ENCODE results near the gene TRMT44.

The TRMT44 gene

DNA sequence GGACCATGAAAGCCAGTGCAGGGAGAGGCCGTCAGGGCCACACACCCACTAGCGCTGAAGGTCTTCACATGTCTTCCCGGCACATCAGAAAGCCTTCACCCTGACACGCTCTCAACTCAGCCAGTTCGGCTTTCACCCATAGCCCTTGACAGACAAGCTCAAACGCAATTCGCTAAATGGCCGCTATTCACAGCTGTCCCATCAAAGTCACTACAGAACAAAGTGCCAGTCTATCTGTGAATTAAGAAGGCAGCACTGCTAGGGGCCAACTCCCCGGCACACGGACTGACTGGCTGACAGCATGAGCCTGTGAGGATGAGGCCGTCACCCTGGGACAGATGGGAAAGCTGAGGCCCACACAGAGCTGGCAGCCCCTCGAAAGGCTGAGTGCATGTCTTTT, 45.8 kb upstream of the TRMT44 start (continued):
- TF ChIP-seq, protein P1, sequence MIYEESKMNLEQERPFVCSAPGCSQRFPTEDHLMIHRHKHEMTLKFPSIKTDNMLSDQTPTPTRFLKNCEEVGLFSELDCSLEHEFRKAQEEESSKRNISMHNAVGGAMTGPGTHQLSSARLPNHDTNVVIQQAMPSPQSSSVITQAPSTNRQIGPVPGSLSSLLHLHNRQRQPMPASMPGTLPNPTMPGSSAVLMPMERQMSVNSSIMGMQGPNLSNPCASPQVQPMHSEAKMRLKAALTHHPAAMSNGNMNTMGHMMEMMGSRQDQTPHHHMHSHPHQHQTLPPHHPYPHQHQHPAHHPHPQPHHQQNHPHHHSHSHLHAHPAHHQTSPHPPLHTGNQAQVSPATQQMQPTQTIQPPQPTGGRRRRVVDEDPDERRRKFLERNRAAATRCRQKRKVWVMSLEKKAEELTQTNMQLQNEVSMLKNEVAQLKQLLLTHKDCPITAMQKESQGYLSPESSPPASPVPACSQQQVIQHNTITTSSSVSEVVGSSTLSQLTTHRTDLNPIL (CRISPR knock-in tag; IDR thresholded peaks at IDR 0.05; ENCODE audit: low read depth): no peak
- TF ChIP-seq BACH2 (CRISPR knock-in tag; IDR thresholded peaks at IDR 0.05; ENCODE audit: borderline replicate concordance): no peak

DNA sequence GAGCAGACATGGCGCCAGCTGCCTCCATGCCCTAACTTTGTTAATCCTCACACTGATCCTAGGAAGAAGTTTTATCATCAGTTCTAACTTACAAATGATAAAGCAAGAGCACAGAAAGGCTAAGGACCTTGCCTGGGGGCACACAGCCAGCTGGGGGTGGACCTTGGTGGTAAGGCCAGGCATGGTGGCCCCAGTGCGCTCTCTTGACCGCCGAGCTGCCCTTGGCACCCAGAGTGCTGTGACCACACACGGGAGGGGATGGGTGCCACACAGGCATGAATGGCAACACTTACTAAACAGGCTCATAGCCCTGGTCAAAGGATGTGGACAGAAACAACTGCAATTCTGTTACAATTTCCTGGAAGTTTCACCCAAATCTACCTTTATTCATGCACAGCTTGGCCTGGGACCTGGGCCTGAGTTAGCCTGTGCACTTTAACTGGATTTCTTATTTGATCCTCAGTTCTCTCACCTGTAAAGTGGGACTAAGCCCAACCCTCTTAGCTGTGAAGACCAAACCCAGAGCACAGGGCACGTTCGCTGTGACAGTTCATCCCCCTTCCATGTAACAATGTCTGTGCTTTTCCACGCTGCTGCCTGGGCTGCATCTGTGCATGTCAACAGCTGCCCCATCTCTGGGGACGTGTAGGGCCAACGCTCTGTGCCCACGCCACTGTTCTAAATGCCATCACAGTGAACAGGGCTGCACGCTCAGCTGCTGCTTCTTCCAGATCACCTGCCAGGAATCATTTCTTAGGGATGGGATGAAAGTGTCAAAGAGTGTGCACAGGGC, 44.9 kb upstream of the TRMT44 start:
- no peak for ATAC-seq
- TF ChIP-seq ARNTL (CRISPR knock-in tag; IDR thresholded peaks at IDR 0.05; ENCODE audit: borderline replicate concordance, low read depth): no peak
- TF ChIP-seq ZFP30 (CRISPR knock-in tag; IDR thresholded peaks at IDR 0.05): no peak
- no peak for TF ChIP-seq ZC3H10 (CRISPR knock-in tag; IDR thresholded peaks at IDR 0.05)
- TF ChIP-seq, protein P2, sequence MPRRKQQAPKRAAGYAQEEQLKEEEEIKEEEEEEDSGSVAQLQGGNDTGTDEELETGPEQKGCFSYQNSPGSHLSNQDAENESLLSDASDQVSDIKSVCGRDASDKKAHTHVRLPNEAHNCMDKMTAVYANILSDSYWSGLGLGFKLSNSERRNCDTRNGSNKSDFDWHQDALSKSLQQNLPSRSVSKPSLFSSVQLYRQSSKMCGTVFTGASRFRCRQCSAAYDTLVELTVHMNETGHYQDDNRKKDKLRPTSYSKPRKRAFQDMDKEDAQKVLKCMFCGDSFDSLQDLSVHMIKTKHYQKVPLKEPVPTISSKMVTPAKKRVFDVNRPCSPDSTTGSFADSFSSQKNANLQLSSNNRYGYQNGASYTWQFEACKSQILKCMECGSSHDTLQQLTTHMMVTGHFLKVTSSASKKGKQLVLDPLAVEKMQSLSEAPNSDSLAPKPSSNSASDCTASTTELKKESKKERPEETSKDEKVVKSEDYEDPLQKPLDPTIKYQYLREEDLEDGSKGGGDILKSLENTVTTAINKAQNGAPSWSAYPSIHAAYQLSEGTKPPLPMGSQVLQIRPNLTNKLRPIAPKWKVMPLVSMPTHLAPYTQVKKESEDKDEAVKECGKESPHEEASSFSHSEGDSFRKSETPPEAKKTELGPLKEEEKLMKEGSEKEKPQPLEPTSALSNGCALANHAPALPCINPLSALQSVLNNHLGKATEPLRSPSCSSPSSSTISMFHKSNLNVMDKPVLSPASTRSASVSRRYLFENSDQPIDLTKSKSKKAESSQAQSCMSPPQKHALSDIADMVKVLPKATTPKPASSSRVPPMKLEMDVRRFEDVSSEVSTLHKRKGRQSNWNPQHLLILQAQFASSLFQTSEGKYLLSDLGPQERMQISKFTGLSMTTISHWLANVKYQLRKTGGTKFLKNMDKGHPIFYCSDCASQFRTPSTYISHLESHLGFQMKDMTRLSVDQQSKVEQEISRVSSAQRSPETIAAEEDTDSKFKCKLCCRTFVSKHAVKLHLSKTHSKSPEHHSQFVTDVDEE (CRISPR knock-in tag; IDR thresholded peaks at IDR 0.05): no peak
- no peak for TF ChIP-seq ZNF70 (CRISPR knock-in tag; IDR thresholded peaks at IDR 0.05)
- no peak for TF ChIP-seq TOX (CRISPR knock-in tag; IDR thresholded peaks at IDR 0.05; ENCODE audit: borderline replicate concordance)
- TF ChIP-seq BACH2 (CRISPR knock-in tag; IDR thresholded peaks at IDR 0.05; ENCODE audit: borderline replicate concordance): no peak
- TF ChIP-seq ISL1 (CRISPR knock-in tag; IDR thresholded peaks at IDR 0.05): no peak
- TF ChIP-seq, protein P3, sequence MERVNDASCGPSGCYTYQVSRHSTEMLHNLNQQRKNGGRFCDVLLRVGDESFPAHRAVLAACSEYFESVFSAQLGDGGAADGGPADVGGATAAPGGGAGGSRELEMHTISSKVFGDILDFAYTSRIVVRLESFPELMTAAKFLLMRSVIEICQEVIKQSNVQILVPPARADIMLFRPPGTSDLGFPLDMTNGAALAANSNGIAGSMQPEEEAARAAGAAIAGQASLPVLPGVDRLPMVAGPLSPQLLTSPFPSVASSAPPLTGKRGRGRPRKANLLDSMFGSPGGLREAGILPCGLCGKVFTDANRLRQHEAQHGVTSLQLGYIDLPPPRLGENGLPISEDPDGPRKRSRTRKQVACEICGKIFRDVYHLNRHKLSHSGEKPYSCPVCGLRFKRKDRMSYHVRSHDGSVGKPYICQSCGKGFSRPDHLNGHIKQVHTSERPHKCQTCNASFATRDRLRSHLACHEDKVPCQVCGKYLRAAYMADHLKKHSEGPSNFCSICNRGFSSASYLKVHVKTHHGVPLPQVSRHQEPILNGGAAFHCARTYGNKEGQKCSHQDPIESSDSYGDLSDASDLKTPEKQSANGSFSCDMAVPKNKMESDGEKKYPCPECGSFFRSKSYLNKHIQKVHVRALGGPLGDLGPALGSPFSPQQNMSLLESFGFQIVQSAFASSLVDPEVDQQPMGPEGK (CRISPR knock-in tag; IDR thresholded peaks at IDR 0.05; ENCODE audit: borderline replicate concordance): no peak
- no peak for TF ChIP-seq CSDC2 (CRISPR knock-in tag; IDR thresholded peaks at IDR 0.05)
- no peak for TF ChIP-seq ZNF8 (CRISPR knock-in tag; IDR thresholded peaks at IDR 0.05)
- no peak for TF ChIP-seq ZNF565 (CRISPR knock-in tag; conservative IDR thresholded peaks at IDR 0.05; ENCODE audit: low read depth)
- TF ChIP-seq, protein P4, sequence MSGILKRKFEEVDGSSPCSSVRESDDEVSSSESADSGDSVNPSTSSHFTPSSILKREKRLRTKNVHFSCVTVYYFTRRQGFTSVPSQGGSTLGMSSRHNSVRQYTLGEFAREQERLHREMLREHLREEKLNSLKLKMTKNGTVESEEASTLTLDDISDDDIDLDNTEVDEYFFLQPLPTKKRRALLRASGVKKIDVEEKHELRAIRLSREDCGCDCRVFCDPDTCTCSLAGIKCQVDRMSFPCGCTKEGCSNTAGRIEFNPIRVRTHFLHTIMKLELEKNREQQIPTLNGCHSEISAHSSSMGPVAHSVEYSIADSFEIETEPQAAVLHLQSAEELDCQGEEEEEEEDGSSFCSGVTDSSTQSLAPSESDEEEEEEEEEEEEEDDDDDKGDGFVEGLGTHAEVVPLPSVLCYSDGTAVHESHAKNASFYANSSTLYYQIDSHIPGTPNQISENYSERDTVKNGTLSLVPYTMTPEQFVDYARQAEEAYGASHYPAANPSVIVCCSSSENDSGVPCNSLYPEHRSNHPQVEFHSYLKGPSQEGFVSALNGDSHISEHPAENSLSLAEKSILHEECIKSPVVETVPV (CRISPR knock-in tag; IDR thresholded peaks at IDR 0.05): no peak
- no peak for TF ChIP-seq ZFP3 (CRISPR knock-in tag; IDR thresholded peaks at IDR 0.05)
- no peak for TF ChIP-seq OSR1 (CRISPR knock-in tag; IDR thresholded peaks at IDR 0.05)

DNA sequence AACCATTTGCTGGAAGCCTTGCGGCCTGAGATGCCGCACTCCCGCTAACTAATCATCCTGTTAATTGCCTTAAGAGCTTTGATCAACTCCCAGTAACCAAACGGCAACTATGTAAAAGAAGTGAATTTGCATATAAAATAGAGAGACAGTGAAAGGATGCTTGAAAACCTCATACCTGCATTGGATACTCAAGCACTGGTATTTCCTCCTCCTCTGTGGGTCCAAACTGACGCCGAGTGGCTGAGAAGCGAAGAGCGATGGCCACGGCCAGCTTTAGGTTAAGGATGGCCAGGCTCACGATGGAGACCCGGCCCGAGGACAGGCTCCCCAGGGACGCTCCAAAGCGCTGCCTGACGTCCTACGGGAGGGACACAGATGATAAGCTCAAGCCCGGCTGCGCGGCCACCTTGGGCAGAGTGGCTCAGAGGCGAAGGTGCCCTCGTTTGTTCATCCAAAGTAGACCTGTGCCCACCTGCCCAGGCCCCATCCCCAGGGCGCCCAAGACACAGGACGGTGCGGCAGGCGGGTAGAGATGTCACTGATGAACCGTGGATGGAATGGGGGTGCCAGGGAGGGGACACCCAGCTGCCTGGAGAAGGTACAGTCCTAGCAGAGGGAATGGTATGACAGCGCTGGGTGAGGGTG, 43.7 kb upstream of the TRMT44 start:
- ATAC-seq: no peak
- TF ChIP-seq SNAI2 (CRISPR knock-in tag; IDR thresholded peaks at IDR 0.05): no peak
- TF ChIP-seq PPARA (CRISPR knock-in tag; IDR thresholded peaks at IDR 0.05; ENCODE audit: borderline replicate concordance): no peak
- TF ChIP-seq, protein P5, sequence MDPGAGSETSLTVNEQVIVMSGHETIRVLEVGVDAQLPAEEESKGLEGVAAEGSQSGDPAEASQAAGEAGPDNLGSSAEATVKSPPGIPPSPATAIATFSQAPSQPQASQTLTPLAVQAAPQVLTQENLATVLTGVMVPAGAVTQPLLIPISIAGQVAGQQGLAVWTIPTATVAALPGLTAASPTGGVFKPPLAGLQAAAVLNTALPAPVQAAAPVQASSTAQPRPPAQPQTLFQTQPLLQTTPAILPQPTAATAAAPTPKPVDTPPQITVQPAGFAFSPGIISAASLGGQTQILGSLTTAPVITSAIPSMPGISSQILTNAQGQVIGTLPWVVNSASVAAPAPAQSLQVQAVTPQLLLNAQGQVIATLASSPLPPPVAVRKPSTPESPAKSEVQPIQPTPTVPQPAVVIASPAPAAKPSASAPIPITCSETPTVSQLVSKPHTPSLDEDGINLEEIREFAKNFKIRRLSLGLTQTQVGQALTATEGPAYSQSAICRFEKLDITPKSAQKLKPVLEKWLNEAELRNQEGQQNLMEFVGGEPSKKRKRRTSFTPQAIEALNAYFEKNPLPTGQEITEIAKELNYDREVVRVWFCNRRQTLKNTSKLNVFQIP (CRISPR knock-in tag; IDR thresholded peaks at IDR 0.05; ENCODE audit: borderline replicate concordance, low read depth): no peak
- TF ChIP-seq, protein P1 (CRISPR knock-in tag; IDR thresholded peaks at IDR 0.05; ENCODE audit: low read depth): no peak
